Measurements from ENCODE around the gene ACSM4.

DNA sequence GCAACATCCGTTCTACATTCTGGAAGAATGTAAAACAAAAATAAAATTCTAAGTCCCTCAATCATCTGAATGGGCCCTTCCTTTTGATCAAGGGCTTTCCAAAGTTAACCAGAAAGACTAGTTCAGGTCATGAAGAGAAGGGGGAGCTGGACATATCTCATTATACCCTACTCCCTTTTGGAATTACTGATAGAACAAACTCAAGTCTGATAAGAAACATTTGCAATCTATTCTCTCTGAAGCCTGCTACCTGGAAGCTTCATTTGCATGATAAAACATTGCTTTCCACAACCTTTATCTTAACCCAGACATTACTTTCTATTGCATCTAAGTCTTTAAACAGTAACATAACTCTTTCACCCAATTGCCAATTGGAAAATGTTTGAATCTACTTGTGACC is 8.3 kb upstream of the ACSM4 start:
- TF ChIP-seq CTCF (IDR thresholded peaks at IDR 0.05; ENCODE audit: low read depth, low read length) (no peak), EZH2phosphoT487 (IDR thresholded peaks at IDR 0.05; ENCODE audit: low read depth) (no peak)
